GM21737 (cell line): ENCODE measurements around the gene SCN9A.
"Not testable (repeated sequence)": the region's sequence is repeated elsewhere in the genome, so short reads cannot be mapped to it uniquely, and the experiment has no call there.

Source experiments
- ATAC-seq: cut with Tn5 transposase; IDR thresholded peaks from one replicate; pipeline ENCODE4 v1.9.1; 2021; ENCODE audit warnings: mild to moderate bottlenecking, moderate library complexity; ENCODE audit not compliant: unreplicated experiment

SCN9A gene

DNA sequence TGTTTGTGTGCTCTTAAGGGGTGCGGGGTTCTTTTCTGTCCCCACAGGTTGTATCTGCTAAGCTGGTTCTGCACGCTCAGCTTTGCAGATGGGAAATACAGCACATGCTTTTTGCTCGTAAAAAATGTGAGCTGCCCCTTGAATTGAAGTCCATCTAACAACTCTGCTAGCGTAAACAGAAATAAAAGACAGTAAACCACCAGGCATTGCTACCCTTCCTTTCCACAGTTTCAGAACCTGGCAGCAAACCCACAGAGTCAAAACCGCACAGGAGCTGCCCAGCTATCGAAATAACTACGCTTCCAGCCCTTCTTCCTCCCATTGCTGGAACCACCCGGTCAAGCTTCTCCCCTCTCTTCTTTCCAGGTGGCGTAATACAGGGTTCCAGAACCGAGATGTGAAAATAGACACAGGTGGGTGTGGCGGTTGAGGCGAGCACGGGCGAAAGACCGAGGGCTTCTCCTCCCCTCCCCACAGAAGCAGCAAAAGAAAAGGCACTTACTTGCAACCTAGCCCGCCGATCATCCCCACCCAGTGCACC is 479 bp downstream of the SCN9A start:
- ATAC-seq = no peak

DNA sequence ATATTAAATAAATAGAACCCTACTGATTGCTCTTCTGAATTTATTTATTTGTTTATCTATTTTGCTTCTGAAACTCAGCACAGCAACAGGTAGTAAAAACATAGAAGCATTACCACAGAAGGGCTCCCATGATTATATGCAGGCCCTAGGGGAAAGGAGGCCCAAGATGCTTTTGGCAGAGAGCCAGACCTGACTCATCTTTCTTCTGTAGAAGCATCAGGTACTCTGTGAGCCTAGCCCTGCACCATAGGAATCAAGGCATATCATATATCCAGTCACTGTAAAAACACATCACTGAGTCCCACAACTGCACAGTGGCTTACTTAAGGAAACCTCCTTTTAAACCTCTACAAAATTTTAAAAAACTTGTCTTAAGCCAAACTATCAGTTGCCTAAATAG is 1.8 kb downstream of the SCN9A start:
- ATAC-seq = no peak

DNA sequence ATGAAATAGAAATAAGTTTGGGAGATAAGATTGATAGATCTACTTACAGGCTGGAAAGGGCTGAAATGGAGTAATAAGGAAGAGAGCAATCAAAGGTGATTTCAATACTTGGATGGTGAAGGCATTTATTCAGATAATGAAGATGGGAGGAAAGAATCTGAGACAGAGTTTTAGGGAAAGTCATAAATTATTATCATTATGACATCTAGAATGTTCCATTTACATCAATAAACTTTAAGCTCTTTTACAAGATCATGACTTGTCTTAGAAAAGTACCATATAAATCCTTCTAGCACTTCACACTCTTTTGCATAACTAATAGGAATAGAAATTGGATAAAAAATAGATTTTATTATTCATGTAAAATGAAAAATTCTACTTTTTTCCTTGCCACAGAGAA is 2.2 kb downstream of the SCN9A start:
- ATAC-seq = no peak

DNA sequence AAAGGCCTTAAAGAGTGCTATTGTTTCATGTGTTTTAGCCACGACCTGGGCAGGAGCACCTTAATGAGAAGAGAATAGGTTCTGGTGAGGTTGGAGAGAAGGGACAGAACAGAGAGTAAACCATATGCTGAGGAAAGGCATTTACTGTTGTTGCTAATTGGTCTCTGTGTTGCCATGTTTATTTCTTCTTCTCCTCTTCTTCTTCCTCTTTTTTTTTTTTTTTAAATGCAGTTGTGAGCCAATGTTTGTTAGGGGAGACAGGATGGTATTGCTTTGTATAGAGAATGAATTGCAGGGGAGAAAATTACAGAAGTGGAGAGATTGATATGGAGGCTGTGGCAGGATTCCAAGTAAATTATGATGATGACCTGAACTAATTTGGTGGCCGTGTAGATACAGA is 2.6 kb downstream of the SCN9A start:
- no peak for ATAC-seq

DNA sequence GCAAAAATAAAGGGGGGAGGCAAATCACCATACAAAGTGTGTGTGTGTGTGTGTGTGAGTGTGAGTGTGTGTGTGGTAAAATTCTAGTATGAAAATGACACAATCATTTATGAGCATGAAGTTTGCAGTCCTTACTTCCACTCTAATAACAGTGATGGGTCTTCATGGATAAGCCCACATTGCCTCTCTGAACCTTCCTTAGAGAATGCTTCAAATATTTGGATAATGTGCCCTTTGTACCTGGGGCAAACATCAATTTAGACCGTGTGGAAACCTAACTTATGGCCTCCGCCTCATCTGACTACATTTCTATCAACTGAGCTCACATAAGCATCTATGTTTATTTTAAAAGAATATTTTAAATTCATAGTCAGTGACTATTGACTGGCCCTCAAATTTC is 3.7 kb downstream of the SCN9A start:
- no peak for ATAC-seq

DNA sequence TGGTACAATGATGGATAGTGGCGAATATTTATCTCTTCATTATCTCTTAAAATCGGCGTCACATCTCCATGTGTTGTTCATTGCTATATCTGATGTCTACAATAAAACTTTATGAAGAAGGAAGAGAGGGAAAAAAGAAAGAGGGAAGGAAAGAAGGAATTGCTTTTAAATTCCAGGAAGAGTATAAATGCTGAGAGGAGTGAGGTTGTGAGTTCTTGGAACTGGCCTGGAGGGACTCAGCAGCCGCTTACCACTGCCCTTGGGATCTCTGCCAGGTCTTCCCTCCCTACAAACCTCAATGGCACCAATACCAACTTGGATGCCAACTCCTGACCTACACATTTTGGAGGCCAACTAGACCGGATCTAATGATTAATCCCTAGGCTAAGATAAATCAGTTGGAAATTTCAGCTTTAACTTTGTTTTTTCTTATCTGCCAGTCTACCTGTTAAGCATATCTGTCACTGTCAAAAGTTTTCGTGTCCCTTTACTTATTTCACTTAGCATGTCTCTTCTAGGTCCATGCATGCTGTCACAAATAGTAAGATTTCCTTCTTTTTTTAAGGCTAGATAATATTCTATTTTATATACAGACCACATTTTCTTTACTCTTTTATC is 9.8 kb downstream of the SCN9A start:
- ATAC-seq = no peak

DNA sequence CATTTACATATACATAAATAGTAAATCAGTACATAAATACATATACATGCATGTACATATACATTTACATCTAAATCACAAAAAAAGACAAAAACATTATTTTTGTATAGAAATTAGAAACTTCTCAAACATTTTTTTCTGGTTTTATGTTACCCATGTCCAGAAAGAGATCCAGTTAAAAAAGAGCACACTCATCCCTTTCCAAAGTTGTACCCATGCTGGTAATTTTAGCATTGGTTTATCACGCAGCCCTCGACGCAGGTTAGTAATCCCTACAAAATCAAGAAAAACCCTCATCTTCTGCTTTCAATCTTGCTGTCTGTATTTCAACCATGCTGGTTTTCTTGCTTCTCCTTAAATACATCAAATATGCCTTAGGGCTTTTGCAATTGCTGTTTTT is 10.5 kb downstream of the SCN9A start:
- no peak for ATAC-seq

DNA sequence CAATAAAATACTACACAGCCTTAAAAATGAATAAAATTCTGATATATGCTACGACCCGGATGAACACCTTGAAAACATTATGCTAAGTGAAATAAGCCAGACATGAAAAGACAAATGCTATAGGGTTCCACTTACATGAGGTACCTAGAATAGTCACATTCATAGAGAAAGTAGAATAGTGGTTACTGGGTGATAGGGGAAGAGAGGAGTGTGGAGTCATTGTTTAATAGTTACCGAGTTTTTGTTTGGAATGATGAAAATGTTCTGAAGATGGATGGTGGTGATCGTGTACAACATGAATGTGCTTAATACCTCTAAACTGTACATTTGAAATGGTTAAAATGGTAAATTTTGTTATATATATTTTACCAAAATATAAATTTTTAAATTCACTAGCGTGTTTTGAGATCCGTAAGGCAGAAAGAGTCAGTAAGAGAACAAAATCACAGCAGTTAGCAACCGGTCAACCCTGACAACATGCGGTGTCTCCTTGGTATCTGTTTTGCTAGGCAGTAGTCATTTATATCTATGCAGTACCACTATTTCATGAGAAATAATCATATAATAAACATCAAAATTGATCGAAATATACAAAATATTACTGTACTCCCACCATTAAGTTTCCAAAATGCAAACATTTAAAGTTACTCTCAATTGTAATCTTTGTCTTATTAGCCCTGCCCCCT is 11.1 kb downstream of the SCN9A start:
- ATAC-seq = no peak

DNA sequence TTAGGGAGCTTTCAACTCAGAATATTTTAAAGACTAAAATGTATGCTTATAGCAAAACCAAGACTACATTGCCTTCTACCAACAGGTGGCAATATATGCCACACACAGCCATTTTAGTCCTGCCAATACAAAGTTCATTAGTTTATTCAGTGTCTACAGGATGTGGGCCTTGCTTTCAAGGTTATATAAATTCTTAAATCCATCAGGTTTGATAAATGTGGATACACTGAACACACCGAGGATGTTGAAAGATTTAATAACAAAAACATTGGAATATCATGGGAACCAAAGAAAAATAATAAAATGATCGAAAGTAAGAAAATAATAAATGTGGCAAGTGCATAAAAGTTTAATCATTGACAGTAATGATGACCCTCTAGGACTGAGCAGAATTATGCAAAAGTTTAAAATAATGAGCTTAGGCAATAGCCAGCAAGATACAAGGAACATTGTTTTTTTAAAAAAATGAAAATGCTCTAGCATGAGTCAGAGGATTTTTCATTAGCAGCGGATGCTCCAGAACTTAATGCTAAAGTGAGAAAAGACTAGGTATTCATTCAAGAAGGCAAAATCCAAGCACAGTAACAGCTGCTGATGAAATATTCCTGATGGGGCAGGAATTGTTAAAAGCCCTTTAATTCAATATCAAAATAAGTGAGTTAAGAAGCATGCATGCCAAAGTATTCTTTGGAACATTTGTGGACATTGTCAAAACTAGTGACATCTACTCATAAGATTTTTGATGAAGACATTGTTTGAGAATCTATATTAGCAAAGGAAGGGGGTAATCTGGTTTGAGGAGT is 14.2 kb downstream of the SCN9A start:
- no peak for ATAC-seq

DNA sequence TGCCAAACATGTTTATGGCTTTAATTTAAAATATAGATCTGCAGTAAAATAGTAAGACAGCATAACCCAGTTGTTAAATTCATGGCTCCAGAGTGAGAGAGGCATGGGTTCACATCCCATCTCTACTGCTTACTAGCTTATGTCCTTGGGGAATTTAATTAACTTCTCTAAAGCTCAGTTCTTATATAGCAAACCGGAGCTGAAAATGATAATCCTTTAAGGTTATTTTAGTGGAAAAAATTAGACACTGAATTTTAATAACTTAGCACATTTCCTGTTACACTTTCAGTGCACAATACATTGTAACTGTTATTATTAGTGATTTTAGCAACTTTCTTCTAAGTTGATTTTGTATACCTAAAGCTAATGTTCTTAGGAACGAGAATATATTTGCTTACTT is 14.8 kb downstream of the SCN9A start:
- no peak for ATAC-seq

DNA sequence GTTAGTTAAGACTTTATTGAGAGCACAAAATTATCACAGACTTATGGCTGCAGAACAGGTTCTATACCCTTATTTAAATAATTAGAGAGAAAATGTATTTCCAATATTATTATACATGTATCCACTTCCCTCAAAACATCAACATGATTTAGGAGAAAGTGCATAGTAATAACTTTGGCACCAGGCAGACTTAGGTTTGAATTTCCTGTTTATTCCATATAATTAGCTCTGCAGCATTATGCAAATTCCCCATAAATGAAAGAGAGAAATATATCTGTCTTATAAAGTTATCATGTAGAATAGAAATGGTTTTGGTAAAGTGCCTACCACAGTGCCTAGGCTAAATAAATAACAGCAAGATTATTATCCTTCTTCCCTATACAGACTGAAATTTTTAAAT is 15.3 kb downstream of the SCN9A start:
- ATAC-seq = no peak

DNA sequence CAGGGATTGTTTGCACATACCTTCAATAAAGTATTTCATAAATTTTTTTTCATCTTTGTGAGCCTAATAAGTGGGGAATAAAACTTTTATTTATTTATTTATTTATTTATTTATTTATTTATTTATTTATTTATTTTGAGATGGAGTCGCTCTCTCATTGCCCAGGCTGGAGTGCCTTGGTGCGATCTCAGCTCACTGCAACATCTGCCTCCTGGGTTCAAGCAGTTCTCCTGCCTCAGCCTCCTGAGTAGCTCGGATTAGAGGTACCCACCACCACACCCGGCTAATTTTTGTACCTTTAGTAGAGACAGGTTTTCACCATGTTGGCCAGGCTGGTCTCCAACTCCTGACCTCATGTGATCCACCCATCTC is 17.8 kb downstream of the SCN9A start:
- ATAC-seq = not testable (repeated sequence)

DNA sequence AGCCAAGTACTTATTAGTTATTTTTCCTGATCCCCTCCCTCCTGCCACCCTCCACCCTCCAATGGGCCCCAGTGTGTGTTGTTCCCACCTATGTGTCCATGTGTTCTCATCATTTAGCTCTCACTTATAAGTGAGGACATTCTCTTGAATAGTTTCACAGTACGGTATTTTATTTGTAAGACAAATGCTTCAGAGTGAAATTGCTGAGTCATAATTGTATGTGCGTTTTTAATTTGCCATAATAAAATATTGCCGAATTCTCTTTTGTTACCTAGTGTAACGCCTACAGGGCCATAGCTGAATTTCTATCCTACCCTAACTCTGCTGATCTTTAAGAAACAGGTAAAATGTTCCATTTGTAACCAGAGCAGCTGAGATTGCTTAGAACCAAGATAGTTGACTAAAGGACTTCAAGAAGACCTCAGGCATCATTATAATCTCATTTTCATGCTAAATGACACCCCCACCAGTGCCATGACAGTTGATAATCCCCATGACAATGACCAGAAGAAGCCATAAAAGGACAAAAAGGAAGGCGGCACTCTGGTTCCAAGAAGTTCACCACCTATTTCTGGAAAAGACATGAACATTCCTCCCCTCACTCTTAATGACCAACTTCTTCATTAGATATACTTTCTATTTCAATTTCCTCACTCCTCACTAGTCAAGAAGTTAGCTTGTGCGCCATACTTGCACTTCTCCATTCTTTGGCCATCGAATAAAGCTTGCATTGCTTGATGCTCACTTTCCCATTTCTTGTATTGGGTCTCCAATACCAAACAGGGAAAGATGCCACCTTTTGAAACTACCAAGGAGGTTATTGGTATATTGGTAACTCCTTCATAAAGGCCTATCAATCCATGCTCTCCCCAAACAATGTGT is 18.4 kb downstream of the SCN9A start:
- no peak for ATAC-seq

DNA sequence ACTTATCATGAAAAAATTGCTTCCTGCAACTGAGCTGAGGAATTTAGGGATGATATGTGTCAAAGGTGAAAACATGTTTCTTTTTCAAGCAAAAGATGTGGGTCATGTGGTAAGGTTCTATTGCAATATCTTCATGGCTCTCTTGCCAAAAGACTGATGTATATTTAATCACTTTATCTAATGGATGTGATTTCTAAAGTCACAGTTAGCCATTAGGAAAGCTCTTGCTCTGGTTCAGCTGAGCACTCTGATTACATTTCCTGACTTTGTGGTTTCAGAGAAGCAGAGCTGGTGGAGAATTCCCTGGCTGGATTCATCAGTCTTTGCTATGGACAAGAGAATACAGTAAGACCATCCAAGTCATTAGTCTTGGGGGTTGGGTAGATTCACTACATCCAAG is 24.4 kb downstream of the SCN9A start:
- no peak for ATAC-seq

DNA sequence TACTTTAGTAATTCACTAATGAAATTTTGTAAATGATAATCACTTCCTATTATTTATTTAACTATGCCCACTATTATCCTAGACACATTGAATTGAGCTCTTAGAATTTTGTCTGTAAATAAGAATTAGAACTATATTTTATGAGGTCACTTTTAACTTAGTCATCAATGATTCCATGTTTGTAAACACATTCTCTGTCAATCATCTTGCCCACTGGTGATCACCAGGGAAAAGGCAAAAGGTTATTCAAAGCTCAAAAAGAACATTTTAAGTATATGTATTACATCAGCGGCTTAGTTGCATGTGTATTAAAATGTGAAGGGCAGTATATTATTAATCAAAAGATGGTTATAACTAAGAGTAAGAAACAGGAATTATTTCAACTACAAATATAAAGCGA is 25.2 kb downstream of the SCN9A start:
- no peak for ATAC-seq

DNA sequence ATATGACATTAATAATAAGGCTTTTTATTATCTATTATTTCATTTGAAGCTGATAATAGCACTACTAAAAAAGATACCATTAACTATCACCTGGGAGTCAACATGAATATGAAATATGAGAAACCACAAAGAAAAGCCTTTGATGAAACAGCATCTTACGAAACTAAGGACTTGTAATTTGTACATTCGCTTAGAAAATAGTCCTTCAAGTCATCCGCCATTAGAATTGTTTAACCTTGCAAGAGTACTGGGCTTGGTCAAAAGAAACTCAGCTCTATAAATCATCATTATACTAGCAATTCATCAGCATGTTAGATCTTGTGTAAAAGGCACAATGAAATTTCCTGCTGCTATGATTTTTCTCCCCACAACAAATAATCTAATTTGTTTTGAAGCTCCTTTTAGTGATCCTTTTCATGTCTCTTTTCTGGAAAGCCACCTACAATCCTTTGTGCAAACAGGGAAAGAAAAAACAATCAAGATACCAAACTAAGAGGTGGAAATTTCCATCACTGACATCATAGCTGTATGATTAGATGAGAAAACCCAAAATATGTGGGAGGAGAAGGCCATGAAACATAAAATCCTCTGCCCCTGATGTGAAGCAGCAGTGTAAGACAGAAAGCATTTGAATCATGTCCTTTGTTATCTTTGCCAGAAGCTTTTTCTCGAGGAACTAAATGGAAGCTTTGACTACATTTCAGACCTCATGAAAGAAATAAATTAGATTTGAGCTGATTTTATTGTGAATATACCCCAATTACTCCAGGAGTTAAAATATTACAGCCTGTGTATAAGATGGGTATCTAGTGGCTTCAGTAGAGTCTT is 31.2 kb downstream of the SCN9A start:
- ATAC-seq = no peak

DNA sequence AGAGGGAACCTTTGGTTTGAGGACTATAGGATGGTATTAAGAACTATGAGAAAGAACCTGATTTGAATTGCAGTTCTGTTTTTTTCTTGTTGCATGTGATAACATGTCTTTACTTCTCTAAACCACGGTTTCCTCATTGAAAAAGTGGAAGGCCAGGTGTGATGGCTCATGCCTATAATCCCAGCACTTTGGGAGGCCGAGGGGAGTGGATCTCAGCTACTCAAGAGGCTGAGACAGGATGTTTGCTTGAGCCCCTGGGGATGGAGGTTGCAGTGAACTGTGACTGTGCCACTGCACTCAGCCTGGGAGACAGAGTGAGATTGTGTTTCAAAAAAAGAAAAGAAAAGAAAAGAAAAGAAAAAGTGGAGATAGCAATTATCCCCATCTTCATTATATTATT is 32.3 kb downstream of the SCN9A start:
- ATAC-seq = no peak

DNA sequence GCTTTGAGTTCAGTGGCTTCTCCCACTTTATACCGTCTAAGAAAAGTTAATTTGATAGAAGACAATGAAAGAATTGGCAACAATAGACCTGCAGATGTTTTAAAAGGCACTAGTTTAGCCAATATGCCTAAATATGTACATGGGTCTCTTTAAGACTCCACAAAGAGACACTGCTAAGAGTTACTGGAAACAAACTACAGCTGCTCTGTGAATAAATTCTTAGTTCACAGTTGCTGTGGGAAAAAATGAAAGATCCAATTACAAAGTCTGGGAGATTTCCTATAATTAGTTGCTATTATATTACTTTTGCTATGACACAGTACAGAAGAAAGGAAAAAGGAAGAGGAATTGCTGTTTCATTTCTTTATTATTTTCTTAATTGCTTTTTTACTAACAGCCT is 34.3 kb downstream of the SCN9A start:
- ATAC-seq = no peak

DNA sequence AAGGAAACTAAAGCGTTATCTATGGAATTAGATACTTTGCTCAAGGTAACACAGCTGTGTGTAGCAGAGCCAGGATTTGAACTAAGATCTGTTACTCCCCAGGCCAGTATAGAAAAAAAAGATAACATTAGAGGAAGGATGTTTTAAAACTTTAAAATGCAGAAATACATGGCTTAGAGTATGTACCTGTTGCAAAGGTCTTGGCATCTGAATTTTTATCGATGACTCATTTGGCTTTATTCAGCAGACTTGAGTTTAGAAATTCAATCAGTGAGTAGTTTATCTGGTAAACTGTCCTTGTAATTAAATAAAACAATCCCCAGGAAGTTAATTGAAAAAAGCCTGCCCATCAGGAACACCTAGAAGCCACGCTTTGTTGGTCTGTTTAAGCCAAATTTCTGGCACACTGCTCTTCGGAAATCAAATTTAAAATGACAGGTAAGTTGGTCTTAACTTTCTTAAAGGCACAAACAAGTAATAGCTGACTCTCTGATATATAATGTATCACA is 36.9 kb downstream of the SCN9A start:
- no peak for ATAC-seq

DNA sequence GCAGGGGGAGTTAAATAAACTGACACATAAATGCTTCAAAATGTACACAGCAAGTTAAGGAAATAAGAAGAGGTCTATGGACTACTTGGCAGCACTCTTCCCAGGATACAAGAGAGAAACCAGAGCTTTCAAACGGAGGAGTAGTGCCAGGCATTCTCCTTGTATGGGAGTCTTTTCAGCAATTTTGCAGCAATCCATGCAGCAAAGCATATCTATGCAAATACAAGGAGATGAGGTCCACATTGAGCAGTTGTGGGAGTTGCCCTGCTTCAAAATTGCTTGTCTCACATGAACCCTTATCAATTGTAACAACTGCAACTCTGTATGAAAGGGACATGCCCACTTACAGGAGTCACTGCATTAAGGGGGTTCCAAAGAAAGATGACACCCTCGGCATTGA is 37.8 kb downstream of the SCN9A start:
- no peak for ATAC-seq
